Activated CD8-positive, alpha-beta T cell treated with anti-CD3 and anti-CD28 coated beads, Interleukin-2, amount 10 ng/mL, durations not matched to agents 7 days and 5 days (primary cell): Measurements from ENCODE around the gene PCDHB7. TPM values are rescaled to one million over a fixed set of nuclear protein-coding genes. Genes with fewer than 3 reads are reported as not detected.
"Not testable (repeated sequence)": the region's sequence is repeated elsewhere in the genome, so short reads cannot be mapped to it uniquely, and the experiment has no call there.

Experiments used
- ATAC-seq: fragments of 150-1000 bp; cut with Tn5 transposase; one replicate; pipeline ENCODE4 v1.10.0; 2021; ENCODE audit warnings: moderate library complexity
- CTCF ChIA-PET: fragments of 350-600 bp; sonication (Branson Sonifier 250); formaldehyde crosslinking; loops from one replicate; lab custom pipeline; 2021; ENCODE audit warnings: antibody characterized with exemption; lab: Charles Lee
- POLR2A ChIA-PET: fragments of 350-600 bp; sonication (Branson Sonifier 250); formaldehyde crosslinking; loops from one replicate; lab custom pipeline; 2021; ENCODE audit warnings: antibody characterized with exemption; lab: Charles Lee
- DNase-seq: peaks from one replicate; pipeline ENCODE4 v3.0.0-alpha.2; 2020
- H3K27ac Mint-ChIP-seq: one replicate; pipeline ENCODE4 v1.8.0; 2021; ENCODE audit warnings: mild to moderate bottlenecking, mixed read lengths
- H3K27me3 Mint-ChIP-seq: one replicate; pipeline ENCODE4 v1.8.0; 2021; ENCODE audit warnings: low read depth, mixed read lengths
- H3K36me3 Mint-ChIP-seq: one replicate; pipeline ENCODE4 v1.8.0; 2021; ENCODE audit warnings: low read depth, mixed read lengths
- H3K4me1 Mint-ChIP-seq: one replicate; pipeline ENCODE4 v1.8.0; 2021; ENCODE audit warnings: low read depth, mixed read lengths
- H3K4me3 Mint-ChIP-seq: one replicate; pipeline ENCODE4 v1.8.0; 2021; ENCODE audit warnings: mild to moderate bottlenecking, mixed read lengths
- H3K9me3 Mint-ChIP-seq: one replicate; pipeline ENCODE4 v1.8.0; 2022; ENCODE audit warnings: mixed read lengths; ENCODE audit not compliant: insufficient read depth
- total RNA-seq, 2 experiments: library from RNA; stranded (reverse); gene quantifications; one replicate each; pipeline ENCODE4 v1.2.3, GENCODE V29; 2021

The PCDHB7 gene
- total RNA-seq, 2 experiments from 2014 or later = not detected

- Mint-ChIP-seq H3K36me3 (peaks cover 5% of the 10 kb centered on the region), H3K27ac (no peak overlapping the region), H3K9me3 (peaks cover 36% of the 10 kb centered on the region), H3K4me1 (no peaks in the 10 kb centered on the region), H3K27me3 (peaks cover 3% of the 10 kb centered on the region), H3K4me3 (no peak overlapping the region)
- DNase-seq (no peak), ATAC-seq (no peak)
- ChIA-PET CTCF (no interaction called here), POLR2A (no interaction called here)
These were observed 16.7 kb upstream of the PCDHB7 start for GRCh38 chr5:141155540-141156374.

- ATAC-seq, H3K27me3 Mint-ChIP-seq: not testable (repeated sequence)
These were observed 15.1 kb upstream of the PCDHB7 start for GRCh38 chr5:141157356-141157755.

GRCh38 chr5:141157901-141158300, 14.5 kb upstream of the PCDHB7 start:
- H3K4me3 Mint-ChIP-seq, H3K27me3 Mint-ChIP-seq, ATAC-seq, H3K27ac Mint-ChIP-seq, H3K4me1 Mint-ChIP-seq, CTCF ChIA-PET, POLR2A ChIA-PET, DNase-seq, H3K36me3 Mint-ChIP-seq: not testable (repeated sequence)
- H3K9me3 Mint-ChIP-seq = peaks cover 29% of the 10 kb centered on the region

More at GRCh38 chr5:141157356-141157755, 15.1 kb upstream of the PCDHB7 start:
- H3K27ac Mint-ChIP-seq, H3K4me1 Mint-ChIP-seq, H3K36me3 Mint-ChIP-seq, CTCF ChIA-PET, DNase-seq, H3K4me3 Mint-ChIP-seq, POLR2A ChIA-PET: not testable (repeated sequence)
- peaks cover 29% of the 10 kb centered on the region for H3K9me3 Mint-ChIP-seq

- CTCF ChIA-PET, H3K27ac Mint-ChIP-seq, DNase-seq, H3K36me3 Mint-ChIP-seq, H3K4me3 Mint-ChIP-seq, ATAC-seq, H3K4me1 Mint-ChIP-seq, H3K27me3 Mint-ChIP-seq, POLR2A ChIA-PET, H3K9me3 Mint-ChIP-seq: not testable (repeated sequence)
These were observed 2.1 kb downstream of the PCDHB7 start for GRCh38 chr5:141174291-141175104.

- ChIA-PET CTCF (no interaction called here), POLR2A (no interaction called here)
- DNase-seq = no peak
- Mint-ChIP-seq H3K4me1 (no peaks in the 10 kb centered on the region), H3K36me3 (no peaks in the 10 kb centered on the region), H3K4me3 (no peak overlapping the region), H3K9me3 (peaks cover 12% of the 10 kb centered on the region), H3K27ac (no peak overlapping the region), H3K27me3 (peaks cover 1% of the 10 kb centered on the region)
- ATAC-seq = no peak
These were observed 3.5 kb downstream of the PCDHB7 start for GRCh38 chr5:141175933-141176332.

- H3K4me1 Mint-ChIP-seq, CTCF ChIA-PET, H3K27ac Mint-ChIP-seq, H3K27me3 Mint-ChIP-seq, H3K36me3 Mint-ChIP-seq, POLR2A ChIA-PET, ATAC-seq, H3K4me3 Mint-ChIP-seq, DNase-seq: not testable (repeated sequence)
- H3K9me3 Mint-ChIP-seq = peaks cover 21% of the 10 kb centered on the region
These were observed 5.2 kb downstream of the PCDHB7 start, which contains the start of gene PCDHB8 for GRCh38 chr5:141177577-141178191. PCDHB8 (plus strand) TSS chr5:141177790; CDS start chr5:141178035, 245 bp downstream.

GRCh38 chr5:141179371-141179770, 6.9 kb downstream of the PCDHB7 start:
- ATAC-seq, H3K27me3 Mint-ChIP-seq, CTCF ChIA-PET, H3K27ac Mint-ChIP-seq, H3K4me3 Mint-ChIP-seq, DNase-seq, H3K36me3 Mint-ChIP-seq, POLR2A ChIA-PET, H3K4me1 Mint-ChIP-seq: not testable (repeated sequence)
- peaks cover 16% of the 10 kb centered on the region for H3K9me3 Mint-ChIP-seq

GRCh38 chr5:141179876-141180275, 7.4 kb downstream of the PCDHB7 start:
- H3K4me3 Mint-ChIP-seq, CTCF ChIA-PET, ATAC-seq, H3K4me1 Mint-ChIP-seq, H3K36me3 Mint-ChIP-seq, DNase-seq, POLR2A ChIA-PET, H3K27ac Mint-ChIP-seq, H3K27me3 Mint-ChIP-seq: not testable (repeated sequence)
- peaks cover 20% of the 10 kb centered on the region for H3K9me3 Mint-ChIP-seq

GRCh38 chr5:141180313-141180712, 7.9 kb downstream of the PCDHB7 start:
- CTCF ChIA-PET = no interaction called here

GRCh38 chr5:141182248-141182647, 9.8 kb downstream of the PCDHB7 start, which contains the start of gene PCDHB16:
PCDHB16 (plus strand) TSS chr5:141182387; CDS start chr5:141182560, 173 bp downstream.
- no peak for DNase-seq
- H3K27ac Mint-ChIP-seq = no peak within 1 kb of the TSS

More at GRCh38 chr5:141180313-141180712, 7.9 kb downstream of the PCDHB7 start:
- DNase-seq = no peak
- peaks cover 1% of the 10 kb centered on the region for H3K27me3 Mint-ChIP-seq
- peaks cover 7% of the 10 kb centered on the region for H3K36me3 Mint-ChIP-seq
- POLR2A ChIA-PET = no interaction called here
- H3K4me3 Mint-ChIP-seq = no peak overlapping the region
- H3K27ac Mint-ChIP-seq = no peak overlapping the region
- no peak for ATAC-seq
- peaks cover 24% of the 10 kb centered on the region for H3K9me3 Mint-ChIP-seq
- H3K4me1 Mint-ChIP-seq = no peaks in the 10 kb centered on the region

GRCh38 chr5:141184117-141184855, 11.8 kb downstream of the PCDHB7 start:
- DNase-seq, CTCF ChIA-PET, ATAC-seq, H3K27me3 Mint-ChIP-seq, H3K4me3 Mint-ChIP-seq, H3K36me3 Mint-ChIP-seq, H3K4me1 Mint-ChIP-seq, POLR2A ChIA-PET, H3K27ac Mint-ChIP-seq: not testable (repeated sequence)
- H3K9me3 Mint-ChIP-seq = peaks cover 39% of the 10 kb centered on the region

More at GRCh38 chr5:141182248-141182647, 9.8 kb downstream of the PCDHB7 start, which contains the start of gene PCDHB16:
- Mint-ChIP-seq H3K9me3 (peaks cover 34% of the 10 kb centered on the region), H3K36me3 (peaks cover 7% of the 10 kb centered on the region), H3K4me1 (no peaks in the 10 kb centered on the region), H3K27me3 (peaks cover 1% of the 10 kb centered on the region), H3K4me3 (no peak within 1 kb of the TSS)
- ChIA-PET POLR2A (no interaction called here), CTCF (interaction anchor here (0.8 kb wide), 1 partner anchor 239 kb away, joined by 3 read pairs; the partner anchor contains the start of gene PCDHGA11)
- ATAC-seq = no peak
